IMR-90 (cell line): ENCODE data around the gene ORC6. TPM values are rescaled to one million over a fixed set of nuclear protein-coding genes. Genes with fewer than 3 reads are reported as not detected.

Experiments used
- ATAC-seq: fragments of 200-7000 bp; cut with Tn5 transposase; 2 replicates; pipeline ENCODE4 v1.9.1; 2020; ENCODE audit warnings: low read depth, mild to moderate bottlenecking, moderate library complexity
- BruUV-seq: library from RNA; stranded (reverse); fragments of 400-500 nt; replicated peaks from 2 replicates; lab custom pipeline; 2021; lab: Mats Ljungman, UMichigan
- CTCF ChIA-PET: fragments of 300-600 bp; formaldehyde crosslinking; extraction: SDS; loops from one replicate; lab custom pipeline; 2021; ENCODE audit warnings: antibody characterized with exemption; lab: Yijun Ruan, JAX
- POLR2A ChIA-PET: fragments of 300-600 bp; sonication (Branson Sonifier 250); formaldehyde crosslinking; loops from one replicate; lab custom pipeline; 2022; ENCODE audit warnings: antibody characterized with exemption; ENCODE audit not compliant: unreplicated experiment; lab: Charles Lee
- DNase-seq: peaks from one replicate; pipeline ENCODE4 v3.0.0; 2013
- H2AFZ ChIP-seq: replicated peaks from 2 replicates; pipeline ENCODE3; 2013; ENCODE audit warnings: low read length, mild to moderate bottlenecking; ENCODE audit not compliant: poor library complexity
- H2AK5ac ChIP-seq: 2 replicates; pipeline ENCODE4 v1.6.1; 2013; ENCODE audit warnings: low read depth, low read length, inconsistent platforms
- H2AK9ac ChIP-seq: replicated peaks from 2 replicates; pipeline ENCODE3; 2013; ENCODE audit warnings: mild to moderate bottlenecking, low read depth, low read length, moderate library complexity; ENCODE audit not compliant: poor library complexity
- H2BK120ac ChIP-seq: 2 replicates; pipeline ENCODE4 v1.6.1; 2013; ENCODE audit warnings: low read depth, low read length, inconsistent platforms
- H2BK15ac ChIP-seq: 3 replicates; pipeline ENCODE4 v1.6.1; 2013; ENCODE audit warnings: low read depth, low read length, inconsistent platforms
- H2BK20ac ChIP-seq: 2 replicates; pipeline ENCODE4 v1.6.1; 2013; ENCODE audit warnings: low read depth, mild to moderate bottlenecking, inconsistent platforms, low read length, moderate library complexity
- H2BK5ac ChIP-seq: 2 replicates; pipeline ENCODE4 v1.6.1; 2013; ENCODE audit warnings: mild to moderate bottlenecking, low read depth, low read length, inconsistent platforms; ENCODE audit not compliant: poor library complexity, severe bottlenecking
- H3K14ac ChIP-seq: replicated peaks from 2 replicates; pipeline ENCODE4 v1.6.1; 2013; ENCODE audit warnings: low read depth, low read length, inconsistent platforms
- H3K18ac ChIP-seq: 2 replicates; pipeline ENCODE4 v1.6.1; 2013; ENCODE audit warnings: low read depth, low read length, control low read depth
- H3K23ac ChIP-seq: 2 replicates; pipeline ENCODE4 v1.6.1; 2013; ENCODE audit warnings: low read depth, low read length, inconsistent platforms
- H3K27ac ChIP-seq: 2 replicates; pipeline ENCODE4 v1.5.1; 2013; ENCODE audit warnings: mild to moderate bottlenecking, control low read depth, low read length; ENCODE audit not compliant: insufficient read depth
- H3K27me3 ChIP-seq: 2 replicates; pipeline ENCODE4 v1.6.1; 2013; ENCODE audit warnings: low read length; ENCODE audit not compliant: control insufficient read depth, insufficient read depth
- H3K36me3 ChIP-seq: 2 replicates; pipeline ENCODE4 v1.6.1; 2013; ENCODE audit warnings: low read length, mixed read lengths; ENCODE audit not compliant: control insufficient read depth, insufficient read depth
- H3K4ac ChIP-seq: 2 replicates; pipeline ENCODE4 v1.6.1; 2013; ENCODE audit warnings: low read depth, low read length, inconsistent platforms
- H3K4me1 ChIP-seq: 2 replicates; pipeline ENCODE4 v1.6.1; 2013; ENCODE audit warnings: low read length, mixed read lengths; ENCODE audit not compliant: control insufficient read depth, insufficient read depth
- H3K4me2 ChIP-seq: 2 replicates; pipeline ENCODE4 v1.6.1; 2013; ENCODE audit warnings: low read depth, mild to moderate bottlenecking, control low read depth, low read length, moderate library complexity
- H3K4me3 ChIP-seq: 2 replicates; pipeline ENCODE4 v1.5.1; 2013; ENCODE audit warnings: low read depth, mild to moderate bottlenecking, control low read depth, low read length, moderate library complexity; ENCODE audit not compliant: insufficient read depth
- H3K56ac ChIP-seq: 2 replicates; pipeline ENCODE4 v1.6.1; 2013; ENCODE audit warnings: low read length, inconsistent platforms; ENCODE audit not compliant: insufficient read depth; ENCODE audit errors: extremely low read depth
- H3K79me1 ChIP-seq, 2 experiments: 2 replicates each; pipeline ENCODE4 v1.6.1; 2013; ENCODE audit warnings: low read length in 2 of 2, inconsistent platforms in 1 of 2, low read depth in 1 of 2
- H3K9ac ChIP-seq: 2 replicates; pipeline ENCODE4 v1.6.1; 2013; ENCODE audit warnings: low read depth, low read length, control low read depth
- H3K9me1 ChIP-seq: 2 replicates; pipeline ENCODE4 v1.6.1; 2013; ENCODE audit warnings: low read length, inconsistent platforms; ENCODE audit not compliant: insufficient read depth
- H3K9me3 ChIP-seq: 2 replicates; pipeline ENCODE4 v1.6.1; 2013; ENCODE audit warnings: low read length; ENCODE audit not compliant: control insufficient read depth, insufficient read depth
- H4K20me1 ChIP-seq: 2 replicates; pipeline ENCODE4 v1.6.1; 2013; ENCODE audit warnings: low read length, inconsistent platforms; ENCODE audit not compliant: insufficient read depth
- H4K5ac ChIP-seq: 2 replicates; pipeline ENCODE4 v1.6.1; 2013; ENCODE audit warnings: mild to moderate bottlenecking, low read depth, low read length, control low read depth
- H4K8ac ChIP-seq, 2 experiments: 2 replicates each; pipeline ENCODE4 v1.6.1; 2013; ENCODE audit warnings: low read depth in 2 of 2, low read length in 2 of 2, control low read depth in 1 of 2, inconsistent platforms in 1 of 2
- H4K91ac ChIP-seq: 2 replicates; pipeline ENCODE4 v1.6.1; 2013; ENCODE audit warnings: low read depth, low read length, inconsistent platforms; ENCODE audit not compliant: insufficient read depth
- BHLHE40 ChIP-seq: fragments of 150-350 bp; IDR thresholded peaks from 2 replicates; pipeline ENCODE4 v1.6.1; 2016; ENCODE audit warnings: mild to moderate bottlenecking, low read depth, low read length
- CEBPB ChIP-seq: IDR thresholded peaks from 2 replicates; pipeline ENCODE4 v1.6.1; 2012; ENCODE audit warnings: low read depth, low read length, improper control_type of control experiment
- CHD1 ChIP-seq: IDR thresholded peaks from 2 replicates; pipeline ENCODE4 v1.6.1; 2012; ENCODE audit warnings: low read depth, low read length, improper control_type of control experiment
- FOS ChIP-seq: fragments of 150-350 bp; IDR thresholded peaks from 2 replicates; pipeline ENCODE4 v1.6.1; 2016; ENCODE audit warnings: low read depth, low read length
- MAFK ChIP-seq: IDR thresholded peaks from 2 replicates; pipeline ENCODE4 v1.6.1; 2012; ENCODE audit warnings: low read depth, low read length, improper control_type of control experiment
- MAZ ChIP-seq: IDR thresholded peaks from 2 replicates; pipeline ENCODE4 v1.6.1; 2012; ENCODE audit warnings: low read depth, mild to moderate bottlenecking, low read length, improper control_type of control experiment, moderate library complexity, borderline replicate concordance
- MXI1 ChIP-seq: IDR thresholded peaks from 2 replicates; pipeline ENCODE4 v1.6.1; 2012; ENCODE audit warnings: low read depth, mild to moderate bottlenecking, low read length, moderate library complexity, borderline replicate concordance
- NFE2L2 ChIP-seq: fragments of 150-350 bp; IDR thresholded peaks from 2 replicates; pipeline ENCODE4 v1.6.1; 2016; ENCODE audit warnings: low read depth, mild to moderate bottlenecking, low read length
- POLR2A ChIP-seq: IDR thresholded peaks from 2 replicates; pipeline ENCODE4 v1.6.1; 2012; ENCODE audit warnings: mild to moderate bottlenecking, low read depth, low read length
- RAD21 ChIP-seq: IDR thresholded peaks from 2 replicates; pipeline ENCODE4 v1.6.1; 2012; ENCODE audit warnings: low read length, improper control_type of control experiment
- RCOR1 ChIP-seq: IDR thresholded peaks from 2 replicates; pipeline ENCODE4 v1.6.1; 2012; ENCODE audit warnings: mild to moderate bottlenecking, low read length, improper control_type of control experiment; ENCODE audit not compliant: insufficient replicate concordance
- RFX5 ChIP-seq: IDR thresholded peaks from 2 replicates; pipeline ENCODE4 v1.8.0; 2012; ENCODE audit warnings: low read depth, mild to moderate bottlenecking, low read length, moderate library complexity
- SMC3 ChIP-seq: fragments of 150-350 bp; IDR thresholded peaks from 2 replicates; pipeline ENCODE4 v1.6.1; 2016; ENCODE audit warnings: low read depth, mild to moderate bottlenecking, antibody characterized with exemption, low read length, moderate library complexity
- WGBS, 2 experiments: methylation state at CpG; one replicate each; pipeline versions ENCODE4 v1.1.5 to v1.1.7; 2013; ENCODE audit warnings: missing lambda C conversion rate in 2 of 2; ENCODE audit not compliant: insufficient read length in 1 of 2; ENCODE audit errors: extremely low coverage in 2 of 2; 5-methylcytosine and 5-hydroxymethylcytosine counted together
- dilution Hi-C: fragments of 300-500 bp; cut with HindIII; formaldehyde crosslinking; loops from one replicate; pipeline ENCODE4 v1.14.3; 2018; ENCODE audit warnings: low sequenced_read_pairs; ENCODE audit not compliant: unreplicated experiment
- in situ Hi-C: fragments of 300-500 bp; cut with MboI; formaldehyde crosslinking; loops from 3 replicates; pipeline ENCODE4 v1.14.3; 2019; ENCODE audit warnings: low sequenced_read_pairs, inconsistent platforms, mixed read lengths
- intact Hi-C: fragments of 100-400 bp; cut with micrococcal nuclease; formaldehyde crosslinking; loops from 2 replicates; pipeline ENCODE4 v1.10.0; 2022
- polyA plus RNA-seq, 3 experiments: library from polyadenylated mRNA; depleted of rRNA; stranded (reverse); fragments of >200 nt; gene quantifications; 2 replicates each; pipeline ENCODE4 v1.2.3, GENCODE V29; 2012; ENCODE audit warnings: low replicate concordance in 1 of 3
- total RNA-seq: library from RNA; depleted of rRNA; stranded (reverse); fragments of >200 nt; gene quantifications from 2 replicates; pipeline ENCODE4 v1.2.3, GENCODE V29; 2012
- TF ChIP-seq, protein P1 (sequence below): fragments of 150-350 bp; IDR thresholded peaks from 2 replicates; pipeline ENCODE4 v1.6.1; 2016; ENCODE audit warnings: low read depth, mild to moderate bottlenecking, low read length, moderate library complexity, borderline replicate concordance
- TF ChIP-seq, protein P2 (sequence below): conservative IDR thresholded peaks from 2 replicates; pipeline ENCODE4 v1.5.1; 2012; ENCODE audit warnings: mild to moderate bottlenecking, low read depth, low read length, improper control_type of control experiment
- TF ChIP-seq, protein P3 (sequence below): fragments of 150-350 bp; IDR thresholded peaks from 2 replicates; pipeline ENCODE4 v1.6.1; 2017; ENCODE audit warnings: mild to moderate bottlenecking, antibody characterized with exemption, low read length, low read depth

ORC6 gene
- total and polyA plus RNA-seq, 2 of the 4 experiments (the other 2 are of a cell fraction): 9.0 to 15.9 TPM

DNA sequence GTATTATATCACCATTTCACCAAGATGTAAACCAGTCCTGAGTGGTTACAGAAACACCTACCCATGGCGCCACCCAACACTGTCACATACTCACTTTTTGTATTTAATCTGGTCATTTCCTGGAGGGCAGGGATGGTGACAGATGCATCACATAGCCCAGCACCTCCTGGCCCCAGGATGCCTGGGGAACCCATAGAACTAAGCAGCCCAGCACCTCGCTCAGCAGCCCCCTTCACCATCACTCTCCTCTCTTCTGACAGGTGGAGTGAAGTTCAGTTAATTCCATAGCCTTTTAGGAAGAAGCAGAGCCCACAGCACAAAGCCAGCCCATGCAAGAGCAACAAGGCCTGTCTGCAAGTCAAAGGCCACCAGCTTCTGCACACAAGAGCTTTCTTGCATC is 31.2 kb downstream of the ORC6 start:
- no CpG with 5 or more reads among the region's 2 CpGs for WGBS, 2 experiments
- Histone ChIP-seq H2BK5ac (no peak overlapping the region), H3K4me3 (no peak overlapping the region), H3K14ac (no peak overlapping the region), H2AFZ (no peak overlapping the region), H3K4ac (no peak overlapping the region), H3K9me3 (no peaks in the 10 kb centered on the region), H3K79me1 (no peaks in the 10 kb centered on the region), H4K5ac (no peak overlapping the region), H3K9me1 (no peaks in the 10 kb centered on the region), H3K4me1 (no peaks in the 10 kb centered on the region), H3K4me2 (no peak overlapping the region), H2AK5ac (no peak overlapping the region), H3K56ac (no peak overlapping the region; the same call in 1 of the 2 replicates), H4K91ac (no peak overlapping the region), H4K20me1 (no peaks in the 10 kb centered on the region), H3K18ac (no peak overlapping the region), H3K27me3 (no peaks in the 10 kb centered on the region), H3K36me3 (no peaks in the 10 kb centered on the region), H2BK20ac (no peak overlapping the region), H3K23ac (no peak overlapping the region), H2BK15ac (no peak overlapping the region), H2BK120ac (no peak overlapping the region), H4K8ac (no peak overlapping the region), H3K27ac (no peak overlapping the region), H2AK9ac (no peak overlapping the region), H3K9ac (no peak overlapping the region)
- TF ChIP-seq, protein P1, sequence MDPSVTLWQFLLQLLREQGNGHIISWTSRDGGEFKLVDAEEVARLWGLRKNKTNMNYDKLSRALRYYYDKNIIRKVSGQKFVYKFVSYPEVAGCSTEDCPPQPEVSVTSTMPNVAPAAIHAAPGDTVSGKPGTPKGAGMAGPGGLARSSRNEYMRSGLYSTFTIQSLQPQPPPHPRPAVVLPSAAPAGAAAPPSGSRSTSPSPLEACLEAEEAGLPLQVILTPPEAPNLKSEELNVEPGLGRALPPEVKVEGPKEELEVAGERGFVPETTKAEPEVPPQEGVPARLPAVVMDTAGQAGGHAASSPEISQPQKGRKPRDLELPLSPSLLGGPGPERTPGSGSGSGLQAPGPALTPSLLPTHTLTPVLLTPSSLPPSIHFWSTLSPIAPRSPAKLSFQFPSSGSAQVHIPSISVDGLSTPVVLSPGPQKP: no peak
- TF ChIP-seq MXI1 (no peak), RCOR1 (no peak), CHD1 (no peak), CEBPB (no peak), BHLHE40 (no peak), NFE2L2 (no peak), MAZ (no peak), RAD21 (no peak), RFX5 (no peak), MAFK (no peak), POLR2A (no peak), FOS (no peak), SMC3 (no peak)
- TF ChIP-seq, protein P2, sequence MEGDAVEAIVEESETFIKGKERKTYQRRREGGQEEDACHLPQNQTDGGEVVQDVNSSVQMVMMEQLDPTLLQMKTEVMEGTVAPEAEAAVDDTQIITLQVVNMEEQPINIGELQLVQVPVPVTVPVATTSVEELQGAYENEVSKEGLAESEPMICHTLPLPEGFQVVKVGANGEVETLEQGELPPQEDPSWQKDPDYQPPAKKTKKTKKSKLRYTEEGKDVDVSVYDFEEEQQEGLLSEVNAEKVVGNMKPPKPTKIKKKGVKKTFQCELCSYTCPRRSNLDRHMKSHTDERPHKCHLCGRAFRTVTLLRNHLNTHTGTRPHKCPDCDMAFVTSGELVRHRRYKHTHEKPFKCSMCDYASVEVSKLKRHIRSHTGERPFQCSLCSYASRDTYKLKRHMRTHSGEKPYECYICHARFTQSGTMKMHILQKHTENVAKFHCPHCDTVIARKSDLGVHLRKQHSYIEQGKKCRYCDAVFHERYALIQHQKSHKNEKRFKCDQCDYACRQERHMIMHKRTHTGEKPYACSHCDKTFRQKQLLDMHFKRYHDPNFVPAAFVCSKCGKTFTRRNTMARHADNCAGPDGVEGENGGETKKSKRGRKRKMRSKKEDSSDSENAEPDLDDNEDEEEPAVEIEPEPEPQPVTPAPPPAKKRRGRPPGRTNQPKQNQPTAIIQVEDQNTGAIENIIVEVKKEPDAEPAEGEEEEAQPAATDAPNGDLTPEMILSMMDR: no peak
- TF ChIP-seq, protein P3, sequence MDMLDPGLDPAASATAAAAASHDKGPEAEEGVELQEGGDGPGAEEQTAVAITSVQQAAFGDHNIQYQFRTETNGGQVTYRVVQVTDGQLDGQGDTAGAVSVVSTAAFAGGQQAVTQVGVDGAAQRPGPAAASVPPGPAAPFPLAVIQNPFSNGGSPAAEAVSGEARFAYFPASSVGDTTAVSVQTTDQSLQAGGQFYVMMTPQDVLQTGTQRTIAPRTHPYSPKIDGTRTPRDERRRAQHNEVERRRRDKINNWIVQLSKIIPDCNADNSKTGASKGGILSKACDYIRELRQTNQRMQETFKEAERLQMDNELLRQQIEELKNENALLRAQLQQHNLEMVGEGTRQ: no peak
- DNase-seq: no peak
- ChIA-PET CTCF (no interaction called here), POLR2A (no interaction called here)
- no peak for ATAC-seq
- dilution Hi-C loops (no loop called here), intact Hi-C loops (no loop called here), in situ Hi-C loops (no loop called here)
- BruUV-seq: no TSS peak
